Transverse colon (tissue), 4 donors: ENCODE data around the gene VPS13C. TPM values are rescaled to one million over a fixed set of nuclear protein-coding genes. Genes with fewer than 3 reads are reported as not detected.

Source experiments
- DNase-seq: peaks from one replicate; pipeline ENCODE4 v3.0.0-alpha.2; 2019
- H3K27ac ChIP-seq, 4 donors: fragments of 200-600 bp; sonication (generic); 2 replicates each; pipeline ENCODE4 v1.5.1; 2016 to 2018; ENCODE audit warnings: inconsistent platforms in 4 of 4
- H3K27me3 ChIP-seq: fragments of 200-600 bp; sonication (generic); 2 replicates; pipeline ENCODE4 v1.5.1; 2017; ENCODE audit warnings: inconsistent platforms
- H3K36me3 ChIP-seq, 4 donors: fragments of 200-600 bp; sonication (generic); 2 replicates each; pipeline ENCODE4 v1.5.1; 2017 to 2019; ENCODE audit warnings: inconsistent platforms in 4 of 4
- H3K4me1 ChIP-seq, 4 donors: fragments of 200-600 bp; sonication (generic); 2 replicates each; pipeline ENCODE4 v1.5.1; 2017 to 2020; ENCODE audit warnings: inconsistent platforms in 4 of 4
- H3K4me3 ChIP-seq, 4 donors: fragments of 200-600 bp; sonication (generic); 1 replicate in 1 of 4; 2 replicates in 3 of 4; pipeline versions ENCODE4 v1.5.1 to v1.6.1; 2017 to 2019; ENCODE audit warnings: inconsistent platforms in 4 of 4
- H3K9me3 ChIP-seq, 2 donors: fragments of 200-600 bp; sonication (generic); 2 replicates each; pipeline ENCODE4 v1.5.1; 2017 to 2019; ENCODE audit warnings: inconsistent platforms in 2 of 2
- CTCF ChIP-seq, 5 experiments: fragments of 200-600 bp in 3 of 5; fragments of 450-650 bp in 2 of 5; sonication (generic) in 3 of 5; IDR thresholded peaks; 1 replicate in 2 of 5; 2 replicates in 3 of 5; pipeline ENCODE4 v1.5.1; 2016 to 2017; ENCODE audit warnings: antibody characterized with exemption in 5 of 5, inconsistent platforms in 3 of 5, mild to moderate bottlenecking in 2 of 5, moderate library complexity in 1 of 5
- EP300 ChIP-seq: sonication (generic); formaldehyde crosslinking; IDR thresholded peaks from one replicate; pipeline ENCODE4 v1.6.1; 2017; ENCODE audit warnings: antibody characterized with exemption, low read depth
- POLR2A ChIP-seq: fragments of 450-650 bp; IDR thresholded peaks from one replicate; pipeline ENCODE4 v1.6.1; 2016; ENCODE audit warnings: antibody characterized with exemption, mild to moderate bottlenecking, moderate library complexity
- POLR2AphosphoS5 ChIP-seq, 3 donors: sonication (generic); formaldehyde crosslinking; IDR thresholded peaks; one replicate each; pipeline ENCODE4 v1.6.1; 2016; ENCODE audit warnings: antibody characterized with exemption in 3 of 3
- WGBS, 2 donors: methylation state at CpG; one replicate each; pipeline ENCODE4 v1.1.5; 2018; ENCODE audit warnings: low coverage in 1 of 2; 5-methylcytosine and 5-hydroxymethylcytosine counted together
- in situ Hi-C, 4 donors: fragments of 200-750 bp; cut with MboI; loops; one replicate each; pipeline versions ENCODE4 v1.15.0 to v1.15.1; 2017; ENCODE audit warnings: low sequenced_read_pairs in 3 of 4, low pct_ligation_motif_present in 1 of 4, low pct_unique_long_range_greater_than_20kb in 1 of 4
- intact Hi-C: fragments of 100-400 bp; cut with DNase I; formaldehyde crosslinking; loops from one replicate; pipeline ENCODE4 v1.15.1; 2023; ENCODE audit warnings: low total_unique reads
- total RNA-seq, 4 donors: library from RNA; depleted of rRNA; stranded (reverse); fragments of >200 nt; gene quantifications; one replicate each; pipeline ENCODE4 v1.1.0, GENCODE V29; 2016

The VPS13C gene
- 100 to 1,000 TPM in 1 of 4 donors, 10 to 100 TPM in 3; 48.3 to 105 (median 73.2) TPM for total RNA-seq

GRCh38 chr15:62060113-62060895, at the start of gene VPS13C:
Gene VPS13C, minus strand, starts transcription at chr15:62060447. Its CDS starts 73 bp downstream, at chr15:62060374.
- 0 to 1% methylated on average over 6 to 58 of the region's 73 CpGs for WGBS, 2 donors
- Histone ChIP-seq H3K4me1 (peaks cover 0 to 28% (median 13%) of the 10 kb centered on the region in 4 donors), H3K9me3 (no peaks in the 10 kb centered on the region), H3K27me3 (no peaks in the 10 kb centered on the region), H3K27ac (peak within 1 kb of the TSS; percentile 97 to 99 (median 98)), H3K36me3 (no peaks in the 10 kb centered on the region), H3K4me3 (peak within 1 kb of the TSS; percentile 79 to 100 (median 92))
- peak; percentile 94 for DNase-seq
- in situ Hi-C loops: loop anchor here in 1 of 4 donors (10.0 kb wide), 1 partner anchor 86 kb away; no protein-coding TSS in a partner anchor
- intact Hi-C loops: no loop called here
- TF ChIP-seq POLR2A: peak; percentile 80
- TF ChIP-seq CTCF (IDR thresholded peaks at IDR 0.05): peak; percentile 69 to 94 (median 80)
- peak; percentile 71 to 89 (median 88) for TF ChIP-seq POLR2AphosphoS5 (IDR thresholded peaks at IDR 0.05)
- no peak for TF ChIP-seq EP300

- Histone ChIP-seq H3K36me3 (no peaks in the 10 kb centered on the region), H3K4me1 (peaks cover 7 to 30% (median 19%) of the 10 kb centered on the region in 4 donors), H3K9me3 (no peaks in the 10 kb centered on the region), H3K27ac (no peak overlapping the region), H3K27me3 (no peaks in the 10 kb centered on the region), H3K4me3 (no peak overlapping the region)
- WGBS, 2 donors: 60 to 77% methylated on average over 1 of the region's 1 CpG
- intact Hi-C loops (no loop called here), in situ Hi-C loops (no loop called here)
- TF ChIP-seq EP300 (no peak), CTCF (IDR thresholded peaks at IDR 0.05) (no peak), POLR2AphosphoS5 (IDR thresholded peaks at IDR 0.05) (no peak), POLR2A (no peak)
- DNase-seq: no peak
Observed at GRCh38 chr15:62109437-62109836, 49.2 kb upstream of the VPS13C start.

- no peaks in the 10 kb centered on the region for H3K9me3 ChIP-seq
- intact Hi-C loops: no loop called here
- no peak for DNase-seq
- H3K4me1 ChIP-seq: peaks cover 7 to 30% (median 19%) of the 10 kb centered on the region in 4 donors
- WGBS, 2 donors: 69 to 80% methylated on average over 2 of the region's 2 CpGs
- H3K4me3 ChIP-seq: no peak overlapping the region
- in situ Hi-C loops: no loop called here
- no peaks in the 10 kb centered on the region for H3K36me3 ChIP-seq
- H3K27ac ChIP-seq: no peak overlapping the region
- no peaks in the 10 kb centered on the region for H3K27me3 ChIP-seq
- TF ChIP-seq EP300: no peak
- no peak for TF ChIP-seq POLR2AphosphoS5 (IDR thresholded peaks at IDR 0.05)
- TF ChIP-seq POLR2A: no peak
- no peak for TF ChIP-seq CTCF (IDR thresholded peaks at IDR 0.05)
Observed at GRCh38 chr15:62108411-62108810, 48.2 kb upstream of the VPS13C start.

GRCh38 chr15:62107571-62108121, 47.4 kb upstream of the VPS13C start:
- no peak for DNase-seq
- intact Hi-C loops (no loop called here), in situ Hi-C loops (no loop called here)
- no peaks in the 10 kb centered on the region for H3K9me3 ChIP-seq
- no peaks in the 10 kb centered on the region for H3K36me3 ChIP-seq
- TF ChIP-seq CTCF (IDR thresholded peaks at IDR 0.05): no peak
- no peak for TF ChIP-seq POLR2A
- TF ChIP-seq POLR2AphosphoS5 (IDR thresholded peaks at IDR 0.05): no peak
- TF ChIP-seq EP300: no peak
- peaks cover 7 to 25% (median 19%) of the 10 kb centered on the region in 4 donors for H3K4me1 ChIP-seq
- 48 to 49% methylated on average over 2 of the region's 2 CpGs for WGBS, 2 donors
- no peak overlapping the region for H3K4me3 ChIP-seq
- H3K27ac ChIP-seq: no peak overlapping the region
- no peaks in the 10 kb centered on the region for H3K27me3 ChIP-seq
